Measurements from ENCODE around the gene SLC25A40. TPM values are rescaled to one million over a fixed set of nuclear protein-coding genes. Genes with fewer than 3 reads are reported as not detected.
"Not testable (repeated sequence)": the region's sequence is repeated elsewhere in the genome, so short reads cannot be mapped to it uniquely, and the experiment has no call there.

SLC25A40 gene
- total RNA-seq, 1 experiment from 2014 or later, result 5.2 TPM

- POLR2A ChIA-PET (ENCODE audit: unreplicated experiment), result no interaction called here
- H3K4me1 ChIP-seq (ENCODE audit: insufficient read depth, low read length), result peaks cover 15% of the 10 kb centered on the region
- H3K9me2 ChIP-seq (replicated peaks; ENCODE audit: low read length), result no peaks in the 10 kb centered on the region
- H3K79me2 ChIP-seq (ENCODE audit: low read length), result peaks cover 66% of the 10 kb centered on the region
- no peak for TF ChIP-seq EZH2phosphoT487 (IDR thresholded peaks at IDR 0.05; ENCODE audit: borderline replicate concordance, low read length)
- no peak for TF ChIP-seq CTCF (conservative IDR thresholded peaks at IDR 0.05; ENCODE audit: low read depth, low read length)
- no peak for TF ChIP-seq EZH2 (IDR thresholded peaks at IDR 0.05; ENCODE audit: low read length, unreplicated experiment)
- no peak for DNase-seq
- no peaks in the 10 kb centered on the region for H3K9me3 ChIP-seq (ENCODE audit: low read length)
- no peak overlapping the region for H3K4me2 ChIP-seq (ENCODE audit: low read length)
- intact Hi-C loops (cut with micrococcal nuclease), result loop anchor here (10.0 kb wide), 1 partner anchor 658 kb away; the partner anchor contains the start of gene TMEM243
- H3K36me3 ChIP-seq (ENCODE audit: low read depth, low read length), result peaks cover 18% of the 10 kb centered on the region; the same call in 1 of the 2 replicates
- no peak overlapping the region for H3K4me3 ChIP-seq (ENCODE audit: low read length)
- BruUV-seq (replicated peaks), result no TSS peak
- H3F3A ChIP-seq (ENCODE audit: low read length, unreplicated experiment), result no peaks in the 10 kb centered on the region
- CTCF ChIA-PET, result no interaction called here
- H4K20me1 ChIP-seq (ENCODE audit: low read length), result 0 out of 2 replicates have a peak, but pooled peaks cover under 1% of the 10 kb centered on the region
- H3K9ac ChIP-seq (ENCODE audit: low read length), result no peak overlapping the region
- H2AFZ ChIP-seq (ENCODE audit: low read length), result no peak overlapping the region
- H3K27me3 ChIP-seq (ENCODE audit: low read length), result no peaks in the 10 kb centered on the region
- ATAC-seq, result no peak
- no peak overlapping the region for H3K27ac ChIP-seq (ENCODE audit: low read length)
Measured at GRCh38 chr7:87872346-87872745, 3.8 kb downstream of the SLC25A40 start.

GRCh38 chr7:87870471-87870870 lies 5.7 kb downstream of the SLC25A40 start:
- Histone ChIP-seq H3K27ac (ENCODE audit: low read length) (no peak overlapping the region), H2AFZ (ENCODE audit: low read length) (no peak overlapping the region), H3K36me3 (ENCODE audit: low read depth, low read length) (peaks cover 28% of the 10 kb centered on the region; the same call in 1 of the 2 replicates), H3K4me3 (ENCODE audit: low read length) (no peak overlapping the region), H3K79me2 (ENCODE audit: low read length) (peaks cover 55% of the 10 kb centered on the region), H3K4me1 (ENCODE audit: insufficient read depth, low read length) (peaks cover 15% of the 10 kb centered on the region), H3K9me2 (replicated peaks; ENCODE audit: low read length) (no peaks in the 10 kb centered on the region), H3K27me3 (ENCODE audit: low read length) (no peaks in the 10 kb centered on the region), H3K4me2 (ENCODE audit: low read length) (no peak overlapping the region), H3F3A (ENCODE audit: low read length, unreplicated experiment) (no peaks in the 10 kb centered on the region), H3K9me3 (ENCODE audit: low read length) (no peaks in the 10 kb centered on the region), H4K20me1 (ENCODE audit: low read length) (no peaks in the 10 kb centered on the region), H3K9ac (ENCODE audit: low read length) (no peak overlapping the region)
- DNase-seq (no peak), ATAC-seq (no peak)
- CTCF ChIA-PET, result no interaction called here
- no peak for TF ChIP-seq EZH2 (IDR thresholded peaks at IDR 0.05; ENCODE audit: low read length, unreplicated experiment)
- no peak for TF ChIP-seq EZH2phosphoT487 (IDR thresholded peaks at IDR 0.05; ENCODE audit: borderline replicate concordance, low read length)
- no peak for TF ChIP-seq CTCF (conservative IDR thresholded peaks at IDR 0.05; ENCODE audit: low read depth, low read length)
- BruUV-seq (replicated peaks), result no TSS peak
- intact Hi-C loops (cut with micrococcal nuclease), result loop anchor here (10.0 kb wide), 1 partner anchor 656 kb away; the partner anchor contains the start of gene TMEM243
- POLR2A ChIA-PET (ENCODE audit: unreplicated experiment), result no interaction called here

- Histone ChIP-seq H3K36me3 (ENCODE audit: low read depth, low read length) (peaks cover 23% of the 10 kb centered on the region; the same call in 1 of the 2 replicates), H3K79me2 (ENCODE audit: low read length) (peaks cover 16% of the 10 kb centered on the region)
- ATAC-seq; H3K9me2 ChIP-seq (replicated peaks; ENCODE audit: low read length); CTCF ChIA-PET; H3K9me3 ChIP-seq (ENCODE audit: low read length); H3K27ac ChIP-seq (ENCODE audit: low read length); H3K4me3 ChIP-seq (ENCODE audit: low read length); H3K27me3 ChIP-seq (ENCODE audit: low read length); H2AFZ ChIP-seq (ENCODE audit: low read length); H3K4me2 ChIP-seq (ENCODE audit: low read length); H3K9ac ChIP-seq (ENCODE audit: low read length); H4K20me1 ChIP-seq (ENCODE audit: low read length); intact Hi-C loops (cut with micrococcal nuclease); H3F3A ChIP-seq (ENCODE audit: low read length, unreplicated experiment); BruUV-seq (replicated peaks); H3K4me1 ChIP-seq (ENCODE audit: insufficient read depth, low read length); POLR2A ChIA-PET (ENCODE audit: unreplicated experiment); DNase-seq: not testable (repeated sequence)
Measured at GRCh38 chr7:87866533-87866932, 9.6 kb downstream of the SLC25A40 start.
